HEK293T (cell line): ENCODE data around the gene BBS9.

Experiments
- ARNT ChIP-seq: fragments of 450-650 bp; IDR thresholded peaks from 2 replicates; pipeline ENCODE4 v1.6.1; 2017; ENCODE audit warnings: mild to moderate bottlenecking
- BHLHE40 ChIP-seq: fragments of 450-650 bp; IDR thresholded peaks from 2 replicates; pipeline ENCODE4 v1.6.1; 2016; ENCODE audit warnings: mild to moderate bottlenecking, moderate library complexity, borderline replicate concordance
- ELF4 ChIP-seq: fragments of 450-650 bp; IDR thresholded peaks from 2 replicates; pipeline ENCODE4 v1.6.1; 2017; ENCODE audit warnings: antibody characterized with exemption
- FOXK2 ChIP-seq: fragments of 450-650 bp; IDR thresholded peaks from 2 replicates; pipeline ENCODE4 v1.6.1; 2016; ENCODE audit warnings: mild to moderate bottlenecking
- FOXM1 ChIP-seq: fragments of 450-650 bp; IDR thresholded peaks from 2 replicates; pipeline ENCODE4 v1.6.1; 2017; ENCODE audit warnings: mild to moderate bottlenecking, borderline replicate concordance
- LEF1 ChIP-seq: fragments of 450-650 bp; IDR thresholded peaks from 2 replicates; pipeline ENCODE4 v1.6.1; 2017; ENCODE audit warnings: mild to moderate bottlenecking, borderline replicate concordance
- NFRKB ChIP-seq: fragments of 450-650 bp; IDR thresholded peaks from 2 replicates; pipeline ENCODE4 v1.6.1; 2016; ENCODE audit warnings: mild to moderate bottlenecking, moderate library complexity
- SP1 ChIP-seq: fragments of 450-650 bp; IDR thresholded peaks from 2 replicates; pipeline ENCODE4 v1.6.1; 2017
- SUZ12 ChIP-seq: fragments of 450-650 bp; IDR thresholded peaks from 2 replicates; pipeline ENCODE4 v1.6.1; 2016; ENCODE audit warnings: mild to moderate bottlenecking
- TARDBP ChIP-seq: fragments of 450-650 bp; IDR thresholded peaks from 2 replicates; pipeline ENCODE4 v1.6.1; 2016
- ZNF384 ChIP-seq: fragments of 450-650 bp; IDR thresholded peaks from 2 replicates; pipeline ENCODE4 v1.6.1; 2016
- TF ChIP-seq, protein P1 (sequence below): fragments of 450-650 bp; IDR thresholded peaks from 2 replicates; pipeline ENCODE4 v1.6.1; 2016

DNA sequence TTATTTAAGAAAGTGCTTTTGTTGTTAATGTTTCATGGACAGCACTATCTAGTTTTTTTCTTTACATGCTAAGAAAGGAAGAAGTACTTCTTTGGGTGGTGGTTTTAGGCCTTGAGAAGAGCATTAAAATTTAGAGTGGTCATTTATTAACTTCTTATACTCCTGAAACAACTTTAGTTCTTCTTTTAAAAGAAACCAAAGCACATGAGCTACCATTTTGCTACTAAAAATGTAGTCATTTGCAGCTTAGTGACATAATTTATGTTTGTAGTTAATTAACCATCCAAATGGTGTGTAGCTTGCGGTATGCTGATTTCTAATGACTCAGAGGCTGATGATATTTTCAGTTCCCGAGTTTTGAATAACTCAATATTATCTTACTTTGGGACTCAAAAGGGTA is 207.5 kb downstream of the BBS9 start:
- TF ChIP-seq LEF1 (no peak), FOXK2 (no peak), TARDBP (no peak), ELF4 (no peak), SUZ12 (no peak), SP1 (no peak), ZNF384 (no peak), ARNT (no peak), NFRKB (no peak), BHLHE40 (no peak), FOXM1 (no peak)
- TF ChIP-seq, protein P1, sequence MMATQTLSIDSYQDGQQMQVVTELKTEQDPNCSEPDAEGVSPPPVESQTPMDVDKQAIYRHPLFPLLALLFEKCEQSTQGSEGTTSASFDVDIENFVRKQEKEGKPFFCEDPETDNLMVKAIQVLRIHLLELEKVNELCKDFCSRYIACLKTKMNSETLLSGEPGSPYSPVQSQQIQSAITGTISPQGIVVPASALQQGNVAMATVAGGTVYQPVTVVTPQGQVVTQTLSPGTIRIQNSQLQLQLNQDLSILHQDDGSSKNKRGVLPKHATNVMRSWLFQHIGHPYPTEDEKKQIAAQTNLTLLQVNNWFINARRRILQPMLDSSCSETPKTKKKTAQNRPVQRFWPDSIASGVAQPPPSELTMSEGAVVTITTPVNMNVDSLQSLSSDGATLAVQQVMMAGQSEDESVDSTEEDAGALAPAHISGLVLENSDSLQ, result no peak
